HG02623 (cell line): ENCODE measurements around the gene NXPH4.

Experiments used
- ATAC-seq: cut with Tn5 transposase; IDR thresholded peaks from one replicate; pipeline ENCODE4 v1.9.1; 2021; ENCODE audit warnings: moderate library complexity; ENCODE audit not compliant: unreplicated experiment

NXPH4 gene

DNA sequence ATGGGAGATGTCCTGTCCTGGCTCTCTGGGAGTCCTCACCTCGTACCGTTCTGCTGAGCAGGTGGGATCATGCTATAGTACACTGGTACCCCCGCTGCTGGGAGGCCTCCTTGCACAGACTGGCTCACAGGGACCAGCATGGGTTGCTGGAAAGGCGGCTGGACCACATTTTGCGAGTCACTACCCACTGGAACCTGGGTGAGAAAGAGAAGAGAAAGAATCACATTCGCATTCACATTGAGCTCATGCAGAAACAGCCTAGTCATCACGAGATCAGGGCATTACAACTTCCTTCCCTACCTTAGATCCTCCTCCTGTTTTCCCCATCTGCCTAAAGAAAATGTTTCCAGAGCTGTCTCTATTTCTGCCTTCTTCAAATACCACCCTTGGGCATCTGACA is 51.7 kb downstream of the NXPH4 start:
- no peak for ATAC-seq

DNA sequence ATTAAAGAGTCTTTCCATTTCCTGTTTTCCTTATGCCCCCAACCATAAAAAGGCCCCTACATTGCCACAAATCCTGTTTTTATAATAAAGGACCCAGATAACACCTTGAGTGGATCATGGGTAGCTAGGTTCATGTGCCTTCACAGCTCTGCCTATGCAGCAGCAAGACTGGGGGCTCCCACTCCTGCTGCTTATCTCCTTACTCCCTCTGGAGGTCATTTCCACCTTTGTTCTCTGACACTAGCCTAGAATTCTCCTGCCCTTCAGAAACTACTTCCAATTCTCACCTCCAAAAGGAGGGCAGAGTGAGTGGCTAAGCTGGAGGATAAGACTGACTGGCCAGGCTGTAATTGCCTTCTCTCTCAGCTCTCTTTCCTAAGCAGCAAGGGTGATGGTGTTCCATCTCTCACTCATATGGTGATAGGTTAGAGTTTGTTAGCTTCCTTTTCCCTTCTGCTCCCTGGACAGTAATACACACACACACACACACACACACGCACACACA is 54.4 kb downstream of the NXPH4 start:
- ATAC-seq: no peak

DNA sequence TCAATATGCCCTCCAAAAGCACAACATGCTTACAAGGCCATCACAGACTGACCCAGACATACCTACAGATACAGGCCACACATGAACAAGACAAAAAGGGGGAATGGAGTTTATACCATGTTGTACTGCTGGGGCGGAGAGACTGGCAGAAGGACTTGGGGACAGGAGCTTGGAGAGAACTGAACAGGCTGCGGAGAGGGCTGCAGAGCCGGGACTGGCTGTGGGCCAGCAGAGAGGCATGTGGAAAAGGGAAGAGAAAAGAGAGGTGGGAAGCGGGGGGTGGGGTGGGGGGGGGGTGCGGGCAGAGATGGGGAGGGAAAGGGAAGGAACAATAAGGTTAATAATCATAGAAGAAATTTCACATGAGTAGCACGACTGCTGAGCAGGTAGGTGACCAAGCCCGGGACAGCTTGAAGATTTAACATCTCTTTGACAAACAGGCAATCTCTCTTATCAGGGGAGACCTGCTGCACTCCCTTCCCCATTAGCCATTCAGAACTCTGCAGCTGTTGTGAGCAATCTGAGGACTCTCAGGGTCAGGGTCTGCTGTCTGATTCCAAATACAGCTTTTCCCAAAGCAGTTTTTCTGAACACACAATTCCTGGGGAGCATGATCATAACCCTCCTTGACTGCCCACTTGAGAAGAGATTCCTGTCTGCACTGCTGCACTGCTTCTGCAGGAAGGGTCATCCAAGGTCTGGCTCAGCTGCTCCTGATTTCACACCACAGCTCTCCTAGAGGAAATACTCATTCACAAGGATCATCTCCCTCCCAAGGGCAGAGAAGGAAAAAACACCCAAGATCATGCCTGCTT is 56.0 kb downstream of the NXPH4 start:
- ATAC-seq: no peak

DNA sequence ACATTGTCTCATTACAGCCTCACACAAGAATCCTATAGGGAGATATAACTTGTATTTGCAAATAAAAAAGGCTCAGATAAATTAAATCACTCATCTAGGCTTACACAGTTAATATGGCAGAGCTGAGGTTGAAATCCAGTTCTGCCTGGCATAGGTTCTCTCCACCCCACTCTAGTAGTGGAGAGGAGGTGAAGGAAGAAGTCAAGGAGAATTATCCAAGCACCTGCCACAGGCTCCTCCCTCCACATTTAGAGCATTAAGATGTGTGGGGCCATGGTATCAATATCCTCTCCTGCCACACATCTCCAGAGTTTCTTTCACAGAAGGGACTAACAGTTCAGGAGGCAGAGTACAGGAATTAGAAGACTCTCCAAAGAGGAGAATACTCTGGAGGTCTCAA is 56.9 kb downstream of the NXPH4 start:
- ATAC-seq: no peak
